ENCODE results near the gene CRK.
A peak's percentile ranks its signal among the peaks of the same experiment; 100 is the strongest.
"Not testable (repeated sequence)": the region's sequence is repeated elsewhere in the genome, so short reads cannot be mapped to it uniquely, and the experiment has no call there.

CRK gene

GRCh38 chr17:1467898-1468492 lies 12.0 kb upstream of the CRK start:
- DNase-seq (ENCODE audit: low read depth): peak; percentile 44

GRCh38 chr17:1467258-1467657 lies 11.2 kb upstream of the CRK start:
- DNase-seq (ENCODE audit: low read depth): no peak

GRCh38 chr17:1464186-1464585 lies 8.2 kb upstream of the CRK start:
- DNase-seq (ENCODE audit: low read depth): no peak

GRCh38 chr17:1462164-1463112 lies 6.4 kb upstream of the CRK start:
- no peak for DNase-seq (ENCODE audit: low read depth)

- DNase-seq (ENCODE audit: low read depth): no peak
These were observed 5.3 kb upstream of the CRK start for GRCh38 chr17:1461198-1461944.

GRCh38 chr17:1460233-1460632 lies 4.2 kb upstream of the CRK start:
- no peak for DNase-seq (ENCODE audit: low read depth)

- DNase-seq (ENCODE audit: low read depth): peak; percentile 45
These were observed 688 bp downstream of the CRK start for GRCh38 chr17:1455291-1455796.

- DNase-seq (ENCODE audit: low read depth): no peak
These were observed 1.5 kb downstream of the CRK start for GRCh38 chr17:1454541-1454940.

GRCh38 chr17:1453694-1454093 lies 2.3 kb downstream of the CRK start:
- not testable (repeated sequence) for DNase-seq (ENCODE audit: low read depth)

- no peak for DNase-seq (ENCODE audit: low read depth)
These were observed 3.2 kb downstream of the CRK start for GRCh38 chr17:1452836-1453235.

GRCh38 chr17:1450261-1450660 lies 5.8 kb downstream of the CRK start:
- DNase-seq (ENCODE audit: low read depth): not testable (repeated sequence)

- no peak for DNase-seq (ENCODE audit: low read depth)
These were observed 6.5 kb downstream of the CRK start for GRCh38 chr17:1449412-1449967.

GRCh38 chr17:1447052-1447451 lies 9.0 kb downstream of the CRK start:
- DNase-seq (ENCODE audit: low read depth): no peak

GRCh38 chr17:1446201-1446600 lies 9.8 kb downstream of the CRK start:
- no peak for DNase-seq (ENCODE audit: low read depth)

- not testable (repeated sequence) for DNase-seq (ENCODE audit: low read depth)
These were observed 10.3 kb downstream of the CRK start for GRCh38 chr17:1445695-1446094.

GRCh38 chr17:1442721-1443120 lies 13.3 kb downstream of the CRK start:
- not testable (repeated sequence) for DNase-seq (ENCODE audit: low read depth)

GRCh38 chr17:1442187-1442586 lies 13.8 kb downstream of the CRK start:
- DNase-seq (ENCODE audit: low read depth): no peak

- no peak for DNase-seq (ENCODE audit: low read depth)
These were observed 15.1 kb downstream of the CRK start for GRCh38 chr17:1440921-1441320.

GRCh38 chr17:1438593-1439083 lies 17.4 kb downstream of the CRK start:
- peak; percentile 5 for DNase-seq (ENCODE audit: low read depth)

- DNase-seq (ENCODE audit: low read depth): no peak
These were observed 20.7 kb downstream of the CRK start for GRCh38 chr17:1435326-1435725.

GRCh38 chr17:1434150-1434549 lies 21.9 kb downstream of the CRK start:
- no peak for DNase-seq (ENCODE audit: low read depth)

GRCh38 chr17:1431631-1432104 lies 24.4 kb downstream of the CRK start:
- no peak for DNase-seq (ENCODE audit: low read depth)
